Fibroblast of skin of right quadriceps (primary cell): ENCODE measurements around the gene CXCL16.
A peak's percentile ranks its signal among the peaks of the same experiment; 100 is the strongest.
"Not testable (repeated sequence)": the region's sequence is repeated elsewhere in the genome, so short reads cannot be mapped to it uniquely, and the experiment has no call there.

Experiments used
- DNase-seq: peaks from one replicate; pipeline ENCODE4 v3.0.0-alpha.2; 2013

CXCL16 gene

GRCh38 chr17:4719684-4720221 lies 20.0 kb downstream of the CXCL16 start:
- DNase-seq, result no peak

- no peak for DNase-seq
These were observed 20.6 kb downstream of the CXCL16 start for GRCh38 chr17:4719146-4719545.

- no peak for DNase-seq
These were observed 21.5 kb downstream of the CXCL16 start for GRCh38 chr17:4718276-4718675.

GRCh38 chr17:4717791-4718190 lies 21.9 kb downstream of the CXCL16 start:
- DNase-seq, result no peak

DNA sequence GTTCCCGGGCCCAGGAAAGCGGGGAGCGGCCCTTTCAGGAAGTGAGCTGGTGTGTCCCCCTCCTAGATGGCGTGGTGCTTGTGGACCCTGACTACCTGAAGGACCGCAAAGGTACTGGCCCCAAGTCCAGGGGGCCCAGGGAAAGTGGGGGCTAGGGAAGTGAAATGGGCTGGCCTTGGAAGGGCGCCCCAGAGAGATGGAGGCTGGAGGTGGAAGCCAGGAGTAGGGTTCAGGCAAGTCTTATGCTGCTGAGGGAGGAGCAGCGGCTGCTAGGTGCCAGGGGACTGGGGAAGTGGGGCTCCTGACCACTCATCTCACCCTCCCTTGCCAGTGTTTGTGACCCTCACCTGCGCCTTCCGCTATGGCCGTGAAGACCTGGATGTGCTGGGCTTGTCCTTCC lies 23.6 kb downstream of the CXCL16 start:
- DNase-seq, result no peak

DNA sequence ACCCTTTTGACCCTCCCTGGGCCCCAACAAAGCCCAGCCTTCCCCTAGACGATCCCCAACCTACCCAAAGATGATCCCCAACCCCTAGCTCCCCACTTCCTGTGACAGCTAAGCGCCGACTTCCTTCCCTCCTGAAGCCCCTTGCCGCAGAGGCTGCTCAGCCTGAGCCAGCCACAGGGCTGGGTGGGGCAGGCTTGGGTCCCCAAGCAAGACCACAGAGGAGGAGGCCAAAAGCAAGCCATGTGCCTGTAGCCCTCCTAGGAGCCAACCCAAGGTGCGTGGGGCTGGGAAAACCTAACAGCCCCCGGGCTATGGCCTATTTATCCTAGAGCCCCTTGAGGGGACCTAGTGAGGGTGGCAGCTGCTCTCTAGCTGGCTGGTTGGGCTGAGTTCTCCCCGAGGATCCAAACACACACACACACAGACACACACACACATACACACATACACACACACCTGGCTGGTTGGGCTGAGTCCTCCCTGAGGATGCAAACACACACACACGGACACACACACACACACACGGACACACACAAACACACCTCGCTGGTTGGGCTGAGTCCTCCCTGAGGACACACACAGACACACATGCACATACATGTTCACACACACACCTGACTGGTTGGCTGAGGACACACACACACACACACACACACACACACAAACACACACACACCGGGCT lies 24.5 kb downstream of the CXCL16 start:
- no peak for DNase-seq

GRCh38 chr17:4714340-4715062 lies 25.2 kb downstream of the CXCL16 start:
- not testable (repeated sequence) for DNase-seq

- no peak for DNase-seq
These were observed 27.2 kb downstream of the CXCL16 start for GRCh38 chr17:4712526-4712925.

DNA sequence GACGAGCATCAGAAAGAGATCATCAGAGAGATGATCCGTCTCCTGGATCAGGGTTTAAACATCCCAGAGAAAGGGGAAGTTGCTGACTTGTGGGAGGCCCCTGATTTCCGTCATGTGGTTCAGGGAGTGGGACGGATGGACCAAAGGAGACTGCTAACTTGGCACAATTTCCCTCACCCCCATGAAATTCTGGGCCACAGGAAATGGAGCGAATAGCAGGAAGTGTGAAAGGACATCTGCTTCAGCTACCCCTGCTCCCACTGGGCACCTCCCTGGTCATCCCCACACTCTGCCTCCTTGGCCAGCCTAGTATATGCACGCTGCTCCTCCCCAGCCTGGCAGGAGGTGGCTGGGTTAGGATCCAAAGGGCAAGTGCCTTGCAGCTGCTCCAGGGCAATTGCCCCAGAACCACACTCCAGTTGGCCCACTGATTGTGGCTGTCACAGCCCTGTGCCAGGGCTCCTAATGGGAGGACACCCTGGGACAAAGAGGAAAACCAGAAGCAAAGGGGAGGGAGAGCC lies 28.0 kb downstream of the CXCL16 start:
- no peak for DNase-seq

DNA sequence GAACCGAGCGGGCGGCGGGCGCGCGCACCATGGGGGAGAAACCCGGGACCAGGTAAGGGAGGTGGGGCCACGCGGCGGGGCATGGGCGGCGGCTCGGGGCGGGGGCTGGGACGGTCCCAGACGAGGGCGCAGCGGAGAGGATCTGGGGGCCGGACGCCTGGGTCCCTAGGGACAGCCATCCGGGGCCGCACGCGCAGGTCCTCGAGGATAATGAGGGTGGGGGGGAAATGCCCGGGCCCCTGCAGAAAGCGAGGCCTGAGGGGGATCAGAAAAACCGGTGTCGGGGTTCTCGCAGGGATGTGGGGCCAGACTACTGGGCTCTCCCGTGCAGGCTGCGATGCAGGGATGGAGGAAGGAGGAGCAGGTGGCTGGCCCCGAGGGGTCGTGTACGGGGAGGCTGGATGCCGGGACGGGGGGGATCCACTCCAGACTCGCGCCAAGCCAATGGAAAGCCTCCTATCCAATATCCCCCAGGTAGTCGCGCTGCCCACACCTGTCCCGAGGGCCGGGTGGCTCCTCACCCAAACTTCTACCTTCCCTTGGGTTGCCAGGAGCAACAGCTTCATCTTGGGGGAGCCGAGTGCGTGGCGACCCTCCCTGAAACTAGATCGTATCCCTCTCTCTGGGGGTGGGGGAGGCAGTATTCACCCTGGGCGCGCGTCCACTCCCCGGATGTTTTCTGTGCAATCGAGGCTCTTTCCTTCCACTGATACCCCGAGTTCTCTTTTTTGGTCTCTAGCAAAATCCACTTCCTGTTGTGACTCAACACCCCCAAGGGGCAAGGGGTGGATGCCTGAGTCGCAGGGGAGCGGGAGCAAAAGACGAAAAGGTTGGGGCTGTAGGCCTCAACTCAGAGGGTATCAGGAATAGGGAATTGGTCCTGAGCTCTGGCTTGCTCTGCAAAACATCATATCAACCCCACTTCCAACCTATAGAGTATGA lies 28.8 kb downstream of the CXCL16 start:
- DNase-seq, result no peak

DNA sequence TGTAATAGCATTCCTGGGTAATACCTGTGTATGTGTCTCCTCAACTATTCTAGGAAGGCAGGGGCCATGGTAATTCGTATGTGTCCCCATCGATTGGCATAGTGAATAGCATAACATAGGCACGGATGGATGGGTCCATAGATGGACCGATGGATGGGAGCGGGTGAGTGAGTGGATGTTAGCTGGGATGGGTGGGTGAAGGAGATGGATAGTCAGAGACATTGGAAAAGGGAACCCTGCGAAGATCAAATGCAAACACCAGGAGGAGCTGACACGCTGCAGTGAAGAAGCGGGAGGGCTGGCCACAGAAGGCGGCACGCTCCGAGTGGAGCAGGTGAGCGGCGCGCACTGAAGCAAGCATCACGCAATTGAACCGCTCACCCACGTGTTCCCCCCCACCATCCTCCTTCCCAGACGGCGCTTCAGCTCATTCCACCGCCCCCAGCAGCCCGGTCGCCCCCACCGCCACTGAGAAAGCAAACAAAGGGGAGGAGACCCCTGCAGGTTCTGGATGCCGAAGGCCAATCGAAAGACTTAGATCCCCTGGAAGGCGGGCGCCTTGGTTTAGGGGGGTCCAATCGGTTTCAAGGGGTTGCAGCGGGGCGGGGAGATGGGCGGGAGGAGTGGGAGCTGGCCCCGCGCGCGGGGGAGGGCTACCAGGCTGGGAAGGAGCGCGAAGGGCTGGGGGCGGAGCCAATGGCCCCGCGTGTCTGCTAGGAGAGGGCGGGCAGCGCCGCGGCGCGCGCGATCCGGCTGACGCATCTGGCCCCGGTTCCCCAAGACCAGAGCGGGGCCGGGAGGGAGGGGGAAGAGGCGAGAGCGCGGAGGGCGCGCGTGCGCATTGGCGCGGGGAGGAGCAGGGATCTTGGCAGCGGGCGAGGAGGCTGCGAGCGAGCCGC lies 29.7 kb downstream of the CXCL16 start, which contains the start of gene ARRB2:
Gene ARRB2, plus strand, starts transcription at position 839 of the 899 bp plus-strand sequence. CDS start 90 bp downstream, outside the sequence.
- peak; percentile 98 for DNase-seq

GRCh38 chr17:4708436-4708835 lies 31.3 kb downstream of the CXCL16 start:
- DNase-seq, result no peak

DNA sequence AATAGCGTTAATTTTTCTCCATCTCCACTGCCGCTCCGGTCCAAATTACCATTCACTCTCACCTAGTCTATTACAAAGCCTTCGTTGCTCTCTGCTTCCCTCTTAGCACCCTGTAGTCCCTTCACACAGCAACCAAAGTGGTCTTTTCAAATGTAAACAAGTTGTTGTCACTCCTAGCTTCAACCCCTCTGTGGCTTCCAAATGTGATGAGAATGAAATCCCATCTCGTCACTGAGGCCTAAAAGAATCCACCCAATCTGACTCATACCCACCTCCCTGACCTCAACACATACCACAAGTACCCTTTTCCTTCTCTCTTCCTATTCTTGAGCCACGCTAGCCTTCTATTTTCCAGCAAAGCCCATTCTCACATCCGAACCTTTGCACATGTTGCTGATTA lies 33.6 kb downstream of the CXCL16 start:
- peak; percentile 28 for DNase-seq

DNA sequence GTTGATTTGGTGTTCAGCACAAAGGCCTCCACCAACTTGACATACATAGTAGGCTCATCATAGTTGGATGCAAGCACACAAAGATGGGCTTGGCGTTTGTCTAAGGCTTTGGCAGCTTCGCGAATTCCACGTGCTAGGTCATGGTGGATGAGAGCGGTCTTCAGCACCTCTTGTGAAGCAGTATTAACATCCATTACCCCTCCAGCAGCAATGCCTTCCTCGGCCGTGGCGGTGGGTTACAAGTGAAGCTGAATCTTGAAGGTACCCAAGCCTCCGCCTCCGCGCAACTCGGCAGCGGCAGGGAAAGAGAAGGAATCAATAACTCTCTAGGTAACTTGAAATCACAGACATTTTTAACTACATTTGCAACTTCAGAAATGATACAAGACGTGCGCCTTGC lies 34.7 kb downstream of the CXCL16 start:
- DNase-seq, result no peak

- DNase-seq, result not testable (repeated sequence)
These were observed 35.2 kb downstream of the CXCL16 start for GRCh38 chr17:4704574-4704907.

DNA sequence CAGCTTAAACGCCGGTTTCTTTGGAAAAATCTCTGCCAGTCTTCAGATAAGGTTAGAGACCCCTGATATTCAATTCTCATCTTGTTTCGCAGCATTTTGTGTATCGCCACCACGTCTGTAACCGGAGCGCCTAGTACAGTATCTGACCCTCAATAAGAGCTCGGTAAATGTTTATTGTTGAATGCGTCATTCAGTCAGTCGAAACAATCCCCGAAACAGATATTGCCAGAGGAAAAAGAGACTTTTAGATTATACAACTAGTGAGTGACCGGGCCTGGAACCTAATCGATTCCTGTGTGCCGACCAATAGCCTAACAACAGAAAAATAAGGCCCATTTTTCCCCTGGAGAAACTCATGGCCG lies 36.4 kb downstream of the CXCL16 start:
- DNase-seq, result no peak

DNA sequence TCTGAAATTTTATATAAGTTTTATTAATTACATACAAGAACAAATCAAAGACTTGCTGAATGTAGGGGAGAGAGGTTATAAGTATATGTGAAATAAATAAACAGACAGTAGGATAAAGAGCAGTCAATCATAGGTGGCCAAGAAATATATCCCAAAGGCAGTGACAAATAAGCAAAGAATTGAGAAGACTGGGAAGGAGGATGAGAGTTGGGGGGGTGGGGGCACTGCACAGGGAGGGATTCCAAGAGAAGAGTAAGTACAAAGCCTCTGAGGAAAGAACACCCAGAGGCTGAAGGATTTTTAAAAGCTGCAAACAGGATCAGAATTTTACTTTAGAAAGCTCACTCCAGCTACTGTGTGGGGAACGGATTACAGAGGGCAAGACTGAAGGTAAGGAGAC lies 38.6 kb downstream of the CXCL16 start:
- DNase-seq, result no peak

DNA sequence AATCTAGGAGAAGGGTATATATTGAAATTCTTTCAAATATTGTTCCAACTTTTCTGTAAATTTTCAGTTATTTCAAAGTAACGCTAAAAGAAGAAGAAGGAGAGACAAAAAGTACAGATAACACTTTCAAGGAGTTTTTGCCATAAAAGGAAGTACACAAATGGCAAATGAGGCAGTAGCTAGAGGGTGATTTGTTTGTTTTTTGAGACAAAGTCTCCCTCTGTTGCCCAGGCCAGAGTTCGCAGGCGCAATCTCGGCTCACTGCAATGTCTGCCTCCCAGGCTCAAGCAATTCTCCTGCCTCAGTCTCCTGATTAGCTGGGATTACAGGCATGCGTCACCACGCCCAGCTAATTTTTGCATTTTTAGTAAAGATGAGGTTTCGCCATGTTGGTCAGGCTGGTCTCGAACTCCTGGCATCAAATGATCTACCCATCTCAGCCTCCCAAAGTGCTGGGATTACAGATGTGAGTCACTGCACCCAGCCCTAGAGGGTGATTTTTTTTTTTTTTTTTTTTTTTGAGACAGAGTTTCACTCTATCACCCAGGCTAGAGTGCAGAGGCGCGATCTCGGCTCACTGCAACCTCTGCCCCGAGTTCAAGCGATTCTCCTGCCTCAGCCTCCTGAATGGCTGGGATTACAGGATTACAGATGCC lies 40.2 kb downstream of the CXCL16 start:
- DNase-seq, result not testable (repeated sequence)

GRCh38 chr17:4696437-4696805 lies 43.3 kb downstream of the CXCL16 start:
- DNase-seq, result no peak

DNA sequence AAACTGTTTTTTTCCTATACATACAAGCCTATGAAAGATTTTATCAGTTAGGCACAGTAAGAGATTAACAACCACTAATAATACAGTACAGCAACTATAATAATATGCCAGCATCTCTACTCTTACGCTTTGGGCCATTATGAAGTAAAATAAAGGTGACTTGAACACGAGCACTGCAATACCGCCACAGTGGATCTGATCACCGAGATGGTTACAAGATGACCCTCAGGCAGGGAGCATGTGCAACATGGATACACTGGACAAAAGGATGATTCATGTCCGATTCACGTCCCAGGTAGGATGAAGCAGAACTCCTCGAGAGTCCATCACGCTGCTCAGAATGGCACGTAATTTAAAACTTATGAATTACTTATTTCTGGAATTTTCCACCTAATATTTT lies 46.3 kb downstream of the CXCL16 start:
- DNase-seq, result no peak

DNA sequence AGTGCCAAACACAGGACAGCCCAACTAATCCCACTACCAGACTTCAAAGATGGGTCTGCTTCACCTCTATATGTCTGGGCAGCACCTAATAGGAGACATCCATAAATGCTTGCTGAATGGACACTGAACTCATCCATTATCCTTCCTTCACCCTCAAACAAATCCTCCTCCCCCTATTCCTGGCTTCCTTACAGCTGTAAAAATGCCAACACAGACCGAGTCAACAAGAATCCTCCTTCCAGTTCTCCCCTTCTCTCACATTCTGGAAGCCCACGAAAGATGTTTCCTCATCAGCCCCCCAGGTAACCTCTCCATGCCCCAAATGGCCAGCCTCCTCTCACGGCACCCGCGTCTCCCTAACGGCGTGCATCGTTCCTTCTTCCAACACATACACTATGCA lies 48.0 kb downstream of the CXCL16 start:
- DNase-seq, result peak; percentile 21
